SIG-M5 treated with dmso at 0.1 percent for 504 hours (cell line): ENCODE measurements around the gene SLC36A3.
"Not testable (repeated sequence)": the region's sequence is repeated elsewhere in the genome, so short reads cannot be mapped to it uniquely, and the experiment has no call there.

ENCODE experiments used
- DNase-seq: peaks from one replicate; lab custom pipeline; 2025; ENCODE audit not compliant: unreplicated experiment; lab: John Stamatoyannopoulos, UW

The SLC36A3 gene

GRCh38 chr5:151303666-151304065 lies at the start of gene SLC36A3:
Gene SLC36A3, minus strand, starts transcription at chr5:151303766. Its CDS starts 412 bp downstream, at chr5:151303354.
- DNase-seq = no peak

- DNase-seq = no peak
These were observed 48.1 kb upstream of the SLC36A3 start for GRCh38 chr5:151351671-151352070.

GRCh38 chr5:151348789-151349188 lies 45.2 kb upstream of the SLC36A3 start:
- DNase-seq = no peak

DNA sequence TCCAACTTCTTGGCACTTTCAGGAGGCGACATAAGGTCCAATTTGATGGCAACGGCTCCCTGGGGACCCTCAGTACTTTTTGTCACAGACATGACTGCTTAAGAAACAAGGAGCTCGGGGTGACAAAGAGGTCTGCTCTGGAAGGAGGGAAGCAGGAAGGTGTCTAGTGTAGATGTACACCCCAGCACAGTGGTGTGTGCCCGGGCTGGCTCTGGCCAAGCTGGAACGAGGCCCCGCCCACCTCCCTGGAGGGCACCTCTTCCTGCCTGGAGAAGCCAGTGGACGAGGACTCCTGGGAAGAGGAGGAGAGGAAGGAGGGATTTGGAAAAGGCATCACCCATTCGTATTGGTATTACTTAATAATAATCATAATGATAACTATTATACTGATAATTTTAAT lies 43.8 kb upstream of the SLC36A3 start, which contains the start of gene SLC36A2:
SLC36A2 (minus strand) TSS at position 191 of the 400 bp plus-strand sequence; CDS start at position 92, 99 bp downstream.
- no peak for DNase-seq

- no peak for DNase-seq
These were observed 42.4 kb upstream of the SLC36A3 start for GRCh38 chr5:151345808-151346478.

GRCh38 chr5:151345187-151345807 lies 41.7 kb upstream of the SLC36A3 start:
- no peak for DNase-seq

DNA sequence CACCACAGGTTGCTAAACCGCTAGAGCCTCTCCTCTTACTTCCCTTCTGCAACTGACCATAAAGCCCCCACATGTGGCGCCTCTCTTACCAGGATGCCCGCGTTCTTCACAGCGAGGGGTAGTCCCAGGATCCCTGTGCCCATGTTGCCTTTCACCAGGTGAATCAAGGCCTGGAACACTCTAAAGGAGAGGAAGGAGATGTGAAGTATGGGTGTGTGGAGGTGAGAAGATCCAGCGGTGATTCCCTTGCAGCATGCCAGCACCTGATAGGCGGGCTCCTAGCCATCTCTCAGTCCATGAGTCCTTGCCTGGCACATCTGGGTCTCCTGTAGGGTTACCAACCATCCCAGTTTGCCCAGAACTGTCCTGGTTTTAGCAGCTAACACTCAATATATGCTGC lies 40.5 kb upstream of the SLC36A3 start:
- no peak for DNase-seq

DNA sequence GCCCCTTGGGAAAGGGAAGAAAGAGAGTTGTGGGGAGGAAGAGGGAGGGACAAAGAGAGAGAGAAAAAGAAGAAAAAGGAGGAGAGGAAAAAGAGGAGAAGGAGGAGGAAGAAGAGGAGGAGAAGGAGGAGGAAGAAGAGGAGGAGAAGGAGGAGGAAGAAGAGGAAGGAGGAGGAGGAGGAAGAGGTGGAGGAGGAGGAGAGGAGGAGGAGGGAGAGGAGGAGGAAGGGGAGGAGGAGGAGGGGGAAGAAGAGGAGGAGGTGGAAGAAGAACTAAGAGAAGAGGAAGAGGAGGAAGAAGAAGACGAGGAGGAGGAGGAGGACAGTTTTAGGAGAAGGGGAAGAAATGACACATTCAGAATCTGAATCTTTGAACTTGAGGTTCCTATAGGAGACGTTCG lies 36.4 kb upstream of the SLC36A3 start:
- DNase-seq = no peak

DNA sequence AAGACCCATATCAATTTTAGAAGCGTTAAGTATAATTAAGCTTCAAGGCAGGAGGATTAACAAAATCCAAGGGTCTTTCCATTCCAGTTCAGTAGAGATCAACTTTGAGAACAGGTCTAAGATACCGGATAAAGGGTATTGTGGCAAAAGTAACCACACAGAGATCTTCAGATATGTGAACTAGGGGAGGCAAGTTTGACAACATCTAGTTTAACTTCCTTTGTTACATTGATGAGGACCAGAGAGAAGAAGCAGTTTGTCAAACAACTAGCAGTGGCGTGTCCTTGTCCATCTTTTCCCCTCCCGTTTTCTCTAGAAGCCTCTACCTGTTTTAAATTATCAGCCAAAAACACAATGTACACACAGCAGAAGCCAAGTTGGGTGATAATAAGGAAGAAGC lies 35.2 kb upstream of the SLC36A3 start:
- DNase-seq = no peak

DNA sequence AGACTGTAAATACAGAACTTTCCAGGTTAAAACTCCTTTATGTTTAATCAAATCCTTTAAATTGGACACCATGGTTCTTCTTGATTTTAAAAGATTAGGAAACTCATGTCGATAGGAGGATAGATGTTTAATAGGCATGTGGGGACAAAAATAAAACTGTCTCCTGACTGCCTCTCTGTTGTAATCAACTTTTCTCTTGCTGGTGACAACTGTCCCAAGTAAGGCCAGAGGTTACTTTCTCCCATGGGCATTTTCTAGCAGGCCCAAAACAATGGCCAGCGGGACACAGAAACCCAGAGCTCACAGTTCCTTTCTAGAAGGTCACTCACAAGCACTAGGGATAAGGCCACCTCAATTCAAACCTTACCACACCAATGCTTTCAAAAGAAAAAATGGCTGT lies 29.3 kb upstream of the SLC36A3 start:
- DNase-seq = no peak

GRCh38 chr5:151328734-151329133 lies 25.2 kb upstream of the SLC36A3 start:
- no peak for DNase-seq

DNA sequence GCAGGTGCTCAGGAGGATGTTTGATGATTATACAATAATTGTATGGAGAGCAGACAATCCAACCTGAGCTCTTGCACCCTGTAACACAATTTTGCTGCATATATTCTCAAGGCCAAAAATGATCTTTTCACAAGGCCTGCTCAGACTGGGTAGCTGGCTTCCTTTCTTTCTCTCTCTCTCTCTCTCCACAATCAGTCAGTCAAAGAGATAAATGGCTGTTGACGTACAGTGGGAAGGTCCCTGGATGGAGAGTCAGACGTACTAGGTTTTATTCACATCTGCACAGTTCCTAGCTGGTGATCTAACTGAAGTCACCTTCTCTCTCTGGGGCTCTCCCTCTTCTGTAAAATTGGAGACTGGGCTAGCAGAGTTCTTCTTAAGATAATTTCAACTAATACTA lies 24.0 kb upstream of the SLC36A3 start:
- no peak for DNase-seq

DNA sequence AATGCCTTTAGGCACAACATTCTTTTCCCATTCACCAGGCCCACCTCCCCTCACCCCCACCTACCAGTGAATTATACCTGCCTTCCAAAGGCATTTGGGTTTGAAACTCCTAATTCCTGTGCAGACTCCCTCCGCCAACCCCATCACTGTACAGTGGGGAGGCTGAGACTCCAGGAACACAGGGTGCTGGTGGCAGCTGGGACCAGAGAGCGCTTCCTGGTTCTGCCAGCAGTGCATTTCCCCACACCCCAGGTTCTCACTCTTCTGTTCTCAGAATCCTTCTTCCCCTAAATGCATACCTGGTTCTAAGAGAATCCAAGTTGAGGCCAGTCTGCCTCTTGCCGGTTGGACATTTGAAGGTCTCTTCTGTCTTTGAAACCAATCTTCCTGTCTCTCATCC lies 22.7 kb upstream of the SLC36A3 start:
- DNase-seq = no peak

GRCh38 chr5:151320481-151320880 lies 16.9 kb upstream of the SLC36A3 start:
- no peak for DNase-seq

GRCh38 chr5:151318850-151319732 lies 15.5 kb upstream of the SLC36A3 start:
- DNase-seq = peak; percentile 18

DNA sequence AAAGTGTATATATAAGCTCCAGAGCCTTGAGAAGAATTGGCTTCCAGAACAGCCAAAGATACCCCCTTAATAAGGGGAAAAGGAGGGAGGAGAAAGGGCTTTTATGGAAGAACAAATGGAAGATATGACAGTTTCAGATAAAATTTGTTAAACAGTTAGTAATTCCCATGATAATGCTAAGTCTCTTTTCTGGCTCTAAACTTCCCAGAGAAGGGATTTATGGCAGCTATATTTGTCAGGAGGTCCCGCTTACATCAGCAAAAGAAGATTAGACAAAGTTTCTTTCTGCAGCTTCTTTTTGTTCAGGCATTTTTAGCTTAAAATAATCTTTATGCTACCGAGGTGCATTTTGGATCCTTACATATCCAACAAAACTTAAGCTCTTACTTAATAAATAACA lies 14.3 kb upstream of the SLC36A3 start:
- DNase-seq = no peak

- peak; percentile 50 for DNase-seq
These were observed 12.5 kb upstream of the SLC36A3 start for GRCh38 chr5:151315998-151316597.

DNA sequence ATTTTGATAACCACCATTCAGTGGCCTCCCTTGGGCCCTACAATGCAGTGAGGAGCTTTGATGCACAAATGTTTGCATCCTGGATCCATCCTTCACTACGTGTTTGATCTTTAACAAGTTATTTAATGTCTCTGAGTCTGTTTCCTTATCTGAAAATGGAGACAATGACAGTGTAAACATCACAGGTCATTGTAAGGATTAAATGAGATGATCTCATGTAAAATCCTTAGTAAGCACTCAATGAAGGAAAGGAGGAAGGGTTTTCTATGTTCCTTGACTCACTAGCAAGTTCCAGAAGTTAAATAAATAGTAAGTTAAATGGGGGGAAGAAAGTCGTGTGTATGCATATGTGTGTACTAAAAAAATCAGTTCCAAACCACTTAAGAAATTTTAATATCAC lies 9.8 kb upstream of the SLC36A3 start:
- DNase-seq = no peak

- no peak for DNase-seq
These were observed 9.3 kb upstream of the SLC36A3 start for GRCh38 chr5:151312756-151313324.

GRCh38 chr5:151310932-151311331 lies 7.4 kb upstream of the SLC36A3 start:
- DNase-seq = no peak

DNA sequence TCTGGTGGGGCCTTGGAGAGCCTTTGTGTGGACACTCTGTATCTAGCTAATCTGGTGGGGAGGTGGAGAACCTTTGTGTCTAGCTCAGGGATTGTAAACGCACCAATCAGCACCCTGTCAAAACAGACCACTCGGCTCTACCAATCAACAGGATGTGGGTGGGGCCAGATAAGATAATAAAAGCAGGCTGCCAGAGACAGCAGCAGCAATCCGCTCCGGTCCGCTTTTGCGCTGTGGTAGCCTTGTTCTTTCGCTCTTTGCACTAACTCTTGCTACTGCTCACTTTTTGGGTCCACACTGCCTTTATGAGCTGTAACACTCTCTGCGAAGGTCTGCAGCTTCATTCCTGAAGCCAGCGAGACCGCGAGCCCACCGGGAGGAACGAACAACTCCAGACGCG lies 6.3 kb upstream of the SLC36A3 start:
- not testable (repeated sequence) for DNase-seq
